H9 (cell line): Measurements from ENCODE around the gene TCF7L1. TPM values are rescaled to one million over a fixed set of nuclear protein-coding genes. Genes with fewer than 3 reads are reported as not detected.

Experiments
- DNase-seq: peaks from one replicate; pipeline ENCODE4 v3.0.0-alpha.2; 2017
- H2AFZ ChIP-seq: one replicate; pipeline ENCODE4 v1.6.1; 2013; ENCODE audit warnings: mild to moderate bottlenecking, low read length, control low read depth, moderate library complexity
- H2AK5ac ChIP-seq: 2 replicates; pipeline ENCODE4 v1.6.1; 2013; ENCODE audit warnings: low read length, control low read depth, mixed read lengths; ENCODE audit not compliant: insufficient read length
- H2BK120ac ChIP-seq: one replicate; pipeline ENCODE4 v1.6.1; 2013; ENCODE audit warnings: low read depth, mild to moderate bottlenecking, low read length, control low read depth, inconsistent platforms; ENCODE audit not compliant: poor library complexity, severe bottlenecking
- H2BK12ac ChIP-seq: 2 replicates; pipeline ENCODE4 v1.6.1; 2013; ENCODE audit warnings: low read length, control low read depth, mixed read lengths, low read depth; ENCODE audit not compliant: insufficient read length
- H2BK15ac ChIP-seq: 2 replicates; pipeline ENCODE4 v1.6.1; 2013; ENCODE audit warnings: low read depth, low read length, control low read depth
- H2BK20ac ChIP-seq: one replicate; pipeline ENCODE4 v1.6.1; 2013; ENCODE audit warnings: low read depth, mild to moderate bottlenecking, low read length, control low read depth, inconsistent platforms; ENCODE audit not compliant: poor library complexity, severe bottlenecking
- H2BK5ac ChIP-seq: 2 replicates; pipeline ENCODE4 v1.6.1; 2013; ENCODE audit warnings: low read length, control low read depth, mixed read lengths; ENCODE audit not compliant: insufficient read length
- H3K14ac ChIP-seq: 2 replicates; pipeline ENCODE4 v1.6.1; 2013; ENCODE audit warnings: low read length, control low read depth; ENCODE audit not compliant: insufficient read depth
- H3K18ac ChIP-seq: 2 replicates; pipeline ENCODE4 v1.6.1; 2013; ENCODE audit warnings: low read depth, mild to moderate bottlenecking, mixed read lengths, low read length, control low read depth; ENCODE audit not compliant: insufficient read length
- H3K23ac ChIP-seq: 2 replicates; pipeline ENCODE4 v1.6.1; 2013; ENCODE audit warnings: low read length, control low read depth, mixed read lengths, low read depth; ENCODE audit not compliant: insufficient read length
- H3K23me2 ChIP-seq: 2 replicates; pipeline ENCODE4 v1.6.1; 2013; ENCODE audit warnings: low read depth, mild to moderate bottlenecking, mixed read lengths, low read length, control low read depth; ENCODE audit not compliant: insufficient read length, poor library complexity, severe bottlenecking
- H3K27ac ChIP-seq: 2 replicates; pipeline ENCODE4 v1.5.1; 2013; ENCODE audit warnings: low read length, control low read depth, mixed read lengths, low read depth; ENCODE audit not compliant: insufficient read length
- H3K27me3 ChIP-seq: 2 replicates; pipeline ENCODE4 v1.6.1; 2013; ENCODE audit warnings: low read length, control low read depth, inconsistent platforms; ENCODE audit not compliant: insufficient read depth
- H3K4ac ChIP-seq: 2 replicates; pipeline ENCODE4 v1.6.1; 2013; ENCODE audit warnings: low read depth, mild to moderate bottlenecking, control low read depth, inconsistent platforms, low read length, moderate library complexity
- H3K4me1 ChIP-seq: 2 replicates; pipeline ENCODE4 v1.6.1; 2013; ENCODE audit warnings: low read length, control low read depth, inconsistent platforms; ENCODE audit not compliant: insufficient read depth
- H3K4me2 ChIP-seq: 2 replicates; pipeline ENCODE4 v1.6.1; 2013; ENCODE audit warnings: low read length, control low read depth, mixed read lengths; ENCODE audit not compliant: insufficient read length, insufficient read depth
- H3K56ac ChIP-seq: 2 replicates; pipeline ENCODE4 v1.6.1; 2013; ENCODE audit warnings: low read depth, mild to moderate bottlenecking, mixed read lengths, low read length, control low read depth; ENCODE audit not compliant: insufficient read length
- H3K79me1 ChIP-seq: 2 replicates; pipeline ENCODE4 v1.6.1; 2013; ENCODE audit warnings: low read depth, mild to moderate bottlenecking, moderate library complexity, low read length, control low read depth, inconsistent platforms; ENCODE audit not compliant: insufficient read depth, poor library complexity, severe bottlenecking
- H3K79me2 ChIP-seq: 2 replicates; pipeline ENCODE4 v1.6.1; 2013; ENCODE audit warnings: low read length, control low read depth, inconsistent platforms; ENCODE audit not compliant: insufficient read depth
- H3K9ac ChIP-seq: 2 replicates; pipeline ENCODE4 v1.6.1; 2013; ENCODE audit warnings: low read length, control low read depth, mixed read lengths; ENCODE audit not compliant: insufficient read length; ENCODE audit errors: extremely low read depth
- H3K9me3 ChIP-seq: one replicate; pipeline ENCODE4 v1.6.1; 2013; ENCODE audit warnings: low read depth, low read length, inconsistent platforms; ENCODE audit not compliant: control insufficient read depth
- H3T11ph ChIP-seq: one replicate; pipeline ENCODE4 v1.6.1; 2013; ENCODE audit warnings: mild to moderate bottlenecking, low read length, control low read depth, inconsistent platforms
- H4K20me1 ChIP-seq: one replicate; pipeline ENCODE4 v1.6.1; 2013; ENCODE audit not compliant: control insufficient read depth, insufficient read length, insufficient read depth
- H4K5ac ChIP-seq: 2 replicates; pipeline ENCODE4 v1.6.1; 2013; ENCODE audit warnings: low read depth, mild to moderate bottlenecking, mixed read lengths, low read length, control low read depth; ENCODE audit not compliant: insufficient read length
- H4K8ac ChIP-seq: replicated peaks from 2 replicates; pipeline ENCODE4 v1.6.1; 2013; ENCODE audit warnings: low read length, control low read depth, mixed read lengths, low read depth; ENCODE audit not compliant: insufficient read length
- H4K91ac ChIP-seq: 2 replicates; pipeline ENCODE4 v1.6.1; 2013; ENCODE audit warnings: low read depth, mild to moderate bottlenecking, moderate library complexity, mixed read lengths, low read length, control low read depth; ENCODE audit not compliant: insufficient read length
- H3K27ac Mint-ChIP-seq, 3 experiments: 2 replicates in 2 of 3; 3 replicates in 1 of 3; pipeline ENCODE4 v1.8.0; 2020 to 2021; ENCODE audit warnings: mixed read lengths in 3 of 3, mild to moderate bottlenecking in 1 of 3, moderate library complexity in 1 of 3
- H3K27me3 Mint-ChIP-seq: 2 replicates; pipeline ENCODE4 v1.8.0; 2021; ENCODE audit warnings: low read depth, mild to moderate bottlenecking, moderate library complexity, mixed read lengths
- H3K36me3 Mint-ChIP-seq, 3 experiments: 2 replicates in 2 of 3; 3 replicates in 1 of 3; pipeline ENCODE4 v1.8.0; 2020 to 2021; ENCODE audit warnings: low read depth in 3 of 3, mixed read lengths in 3 of 3; ENCODE audit not compliant: insufficient read depth in 1 of 3
- H3K4me1 Mint-ChIP-seq, 2 experiments: 2 replicates each; pipeline ENCODE4 v1.8.0; 2020; ENCODE audit warnings: mixed read lengths in 2 of 2
- H3K4me3 Mint-ChIP-seq, 2 experiments: 2 replicates in 1 of 2; 3 replicates in 1 of 2; pipeline ENCODE4 v1.8.0; 2020 to 2021; ENCODE audit warnings: mild to moderate bottlenecking in 2 of 2, mixed read lengths in 2 of 2, moderate library complexity in 1 of 2
- H3K9me3 Mint-ChIP-seq, 2 experiments: 2 replicates in 1 of 2; 3 replicates in 1 of 2; pipeline ENCODE4 v1.8.0; 2020; ENCODE audit warnings: mild to moderate bottlenecking in 2 of 2, mixed read lengths in 2 of 2, moderate library complexity in 1 of 2
- CTCF ChIP-seq: fragments of 200-600 bp; sonication (generic); conservative IDR thresholded peaks from 3 replicates; pipeline ENCODE4 v1.8.0; 2021; ENCODE audit warnings: antibody characterized with exemption, mild to moderate bottlenecking
- WGBS: extraction: QIAGEN DNeasy Blood & Tissue Kit; methylation state at CpG from one replicate; pipeline ENCODE4 v1.1.7; 2013; ENCODE audit warnings: missing lambda C conversion rate, low lambda C conversion rate, mixed read lengths; ENCODE audit not compliant: insufficient read length; ENCODE audit errors: extremely low coverage; 5-methylcytosine and 5-hydroxymethylcytosine counted together
- total RNA-seq: library from RNA; stranded (reverse); gene quantifications from 2 replicates; pipeline ENCODE4 v1.2.1, GENCODE V29; 2021

The TCF7L1 gene
- total RNA-seq, 1 experiment from 2014 or later = 112 TPM

DNA sequence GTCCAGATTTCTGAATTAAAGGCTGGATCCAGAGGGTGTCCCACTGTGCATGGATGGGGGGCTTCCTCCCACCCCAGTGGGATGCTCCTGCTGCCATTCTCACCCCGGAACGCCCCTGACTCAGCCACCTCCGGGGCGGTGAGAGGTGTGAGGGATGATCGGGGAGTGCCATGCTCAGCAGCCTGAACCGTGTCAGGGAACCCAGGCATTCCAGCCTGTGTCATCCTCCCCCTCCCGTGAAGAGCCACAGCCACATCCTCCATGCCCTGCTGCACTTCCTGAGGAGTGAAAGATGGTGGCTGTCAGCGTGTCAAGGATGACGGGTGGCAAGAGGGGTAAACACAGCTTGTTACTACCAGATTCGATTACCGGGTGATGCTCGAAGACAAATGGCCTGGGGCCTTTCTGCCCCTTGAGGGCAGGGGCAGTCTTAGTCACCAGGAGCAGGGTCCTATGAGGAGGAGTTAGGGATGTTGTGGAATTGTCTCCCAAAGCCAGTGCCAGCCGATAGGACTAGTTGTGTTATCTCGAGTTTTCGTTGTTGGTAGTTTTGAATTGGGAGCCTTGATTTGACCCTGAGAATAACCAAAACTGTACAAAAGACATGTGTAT, 80.8 kb downstream of the TCF7L1 start:
- Histone ChIP-seq H3K79me1 (peaks cover 2% of the 10 kb centered on the region), H2AFZ (no peak overlapping the region), H3K27me3 (no peaks in the 10 kb centered on the region), H3K56ac (no peak overlapping the region), H2BK12ac (no peak overlapping the region), H2BK120ac (no peak overlapping the region), H2BK5ac (no peak overlapping the region), H4K8ac (no peak overlapping the region), H3K23ac (no peak overlapping the region), H3K14ac (no peak overlapping the region), H4K20me1 (no peaks in the 10 kb centered on the region), H2AK5ac (no peak overlapping the region), H4K5ac (no peak overlapping the region), H3K23me2 (no peaks in the 10 kb centered on the region), H3K9me3 (no peaks in the 10 kb centered on the region), H3K18ac (peak overlapping the region; percentile 10), H3K4ac (no peak overlapping the region), H3K4me2 (no peak overlapping the region), H2BK15ac (0 out of 2 replicates have a peak overlapping the region, but pooled peaks have one; percentile 39), H2BK20ac (no peak overlapping the region), H3K27ac (no peak overlapping the region), H3K79me2 (peaks cover 19% of the 10 kb centered on the region; the same call in 1 of the 2 replicates), H3K4me1 (peaks cover 34% of the 10 kb centered on the region), H3K9ac (no peak overlapping the region), H3T11ph (no peak overlapping the region), H4K91ac (peak overlapping the region; percentile 60)
- Mint-ChIP-seq H3K4me1 (peaks cover 70 to 73% of the 10 kb centered on the region in 2 experiments), H3K27me3 (no peaks in the 10 kb centered on the region), H3K9me3 (no peaks in the 10 kb centered on the region), H3K27ac (peak overlapping the region; percentile 23 to 87 (median 81)), H3K4me3 (no peak overlapping the region), H3K36me3 (peaks cover 0 to 12% (median 0%) of the 10 kb centered on the region in 3 experiments; a peak in 3 of 7 replicates)
- DNase-seq = no peak
- no CpG with 5 or more reads among the region's 15 CpGs for WGBS
- TF ChIP-seq CTCF = no peak
